ENCODE measurements around the gene RIMOC1. TPM values are rescaled to one million over a fixed set of nuclear protein-coding genes. Genes with fewer than 3 reads are reported as not detected.

RIMOC1 gene
- total RNA-seq, result 28.0 and 29.0 TPM in 2 replicates

- H3K9me3 Mint-ChIP-seq, result no peaks in the 10 kb centered on the region
- intact Hi-C loops (cut with micrococcal nuclease), result loop anchor here (1.0 to 10.0 kb wide), 9 partner anchors 11 to 1611 kb away; partner anchors contain the start of genes C5orf34, FBXO4, HMGCS1 and OXCT1
- peak within 1 kb of the TSS; percentile 100 for H3K27ac Mint-ChIP-seq
- peaks cover 54% of the 10 kb centered on the region for H3K4me1 Mint-ChIP-seq (ENCODE audit: low read depth)
- H3K27me3 Mint-ChIP-seq (ENCODE audit: insufficient read depth), result peaks cover 10% of the 10 kb centered on the region
- peak within 1 kb of the TSS; percentile 99 for H3K4me3 Mint-ChIP-seq
- peaks cover 17% of the 10 kb centered on the region for H3K36me3 Mint-ChIP-seq (ENCODE audit: low read depth)
- peak; percentile 98 for DNase-seq (ENCODE audit: low spot score)
These were observed at the start of gene RIMOC1 for GRCh38 chr5:41903892-41904799. Gene RIMOC1 (plus strand): TSS chr5:41904344. CDS start chr5:41904368, 24 bp downstream.

- Mint-ChIP-seq H3K36me3 (ENCODE audit: low read depth) (peaks cover 31% of the 10 kb centered on the region), H3K4me1 (ENCODE audit: low read depth) (peaks cover 27% of the 10 kb centered on the region), H3K27ac (no peak overlapping the region), H3K9me3 (no peaks in the 10 kb centered on the region), H3K4me3 (no peak overlapping the region), H3K27me3 (ENCODE audit: insufficient read depth) (no peaks in the 10 kb centered on the region)
- intact Hi-C loops (cut with micrococcal nuclease), result loop anchor here (1.0 kb wide), 8 partner anchors 13 to 910 kb away; partner anchors contain the start of genes FBXO4, OXCT1 and RIMOC1
- peak; percentile 46 for DNase-seq (ENCODE audit: low spot score)
These were observed 47.3 kb upstream of the RIMOC1 start for GRCh38 chr5:41856644-41857491.

GRCh38 chr5:41857989-41858388 lies 46.2 kb upstream of the RIMOC1 start:
- H3K36me3 Mint-ChIP-seq (ENCODE audit: low read depth), result peaks cover 26% of the 10 kb centered on the region
- peaks cover 26% of the 10 kb centered on the region for H3K4me1 Mint-ChIP-seq (ENCODE audit: low read depth)
- peak overlapping the region; percentile 14 for H3K27ac Mint-ChIP-seq
- no peak for DNase-seq (ENCODE audit: low spot score)
- H3K9me3 Mint-ChIP-seq, result no peaks in the 10 kb centered on the region
- intact Hi-C loops (cut with micrococcal nuclease), result no loop called here
- H3K4me3 Mint-ChIP-seq, result no peak overlapping the region
- no peaks in the 10 kb centered on the region for H3K27me3 Mint-ChIP-seq (ENCODE audit: insufficient read depth)

GRCh38 chr5:41858890-41859289 lies 45.3 kb upstream of the RIMOC1 start:
- Mint-ChIP-seq H3K27ac (peak overlapping the region; percentile 83), H3K4me3 (no peak overlapping the region), H3K27me3 (ENCODE audit: insufficient read depth) (no peaks in the 10 kb centered on the region), H3K9me3 (no peaks in the 10 kb centered on the region), H3K36me3 (ENCODE audit: low read depth) (peaks cover 27% of the 10 kb centered on the region), H3K4me1 (ENCODE audit: low read depth) (peaks cover 33% of the 10 kb centered on the region)
- DNase-seq (ENCODE audit: low spot score), result no peak
- intact Hi-C loops (cut with micrococcal nuclease), result loop anchor here (1.0 kb wide), 1 partner anchor 10 kb away; no protein-coding TSS in a partner anchor

- intact Hi-C loops (cut with micrococcal nuclease), result no loop called here
- Mint-ChIP-seq H3K27me3 (ENCODE audit: insufficient read depth) (no peaks in the 10 kb centered on the region), H3K4me1 (ENCODE audit: low read depth) (peaks cover 66% of the 10 kb centered on the region), H3K4me3 (no peak overlapping the region), H3K36me3 (ENCODE audit: low read depth) (peaks cover 30% of the 10 kb centered on the region), H3K9me3 (no peaks in the 10 kb centered on the region), H3K27ac (peak overlapping the region; percentile 51)
- DNase-seq (ENCODE audit: low spot score), result no peak
These were observed 40.2 kb upstream of the RIMOC1 start for GRCh38 chr5:41863871-41864486.

- peak overlapping the region; percentile 80 for H3K27ac Mint-ChIP-seq
- peak; percentile 15 for DNase-seq (ENCODE audit: low spot score)
- H3K36me3 Mint-ChIP-seq (ENCODE audit: low read depth), result peaks cover 11% of the 10 kb centered on the region
- peaks cover 57% of the 10 kb centered on the region for H3K4me1 Mint-ChIP-seq (ENCODE audit: low read depth)
- intact Hi-C loops (cut with micrococcal nuclease), result loop anchor here (1.0 kb wide), 1 partner anchor 10 kb away; no protein-coding TSS in a partner anchor
- no peaks in the 10 kb centered on the region for H3K27me3 Mint-ChIP-seq (ENCODE audit: insufficient read depth)
- peak overlapping the region; percentile 94 for H3K4me3 Mint-ChIP-seq
- no peaks in the 10 kb centered on the region for H3K9me3 Mint-ChIP-seq
These were observed 34.9 kb upstream of the RIMOC1 start for GRCh38 chr5:41869151-41869723.

- H3K4me3 Mint-ChIP-seq, result peak within 1 kb of the TSS; percentile 94
- H3K27ac Mint-ChIP-seq, result peak within 1 kb of the TSS; percentile 96
- peaks cover 10% of the 10 kb centered on the region for H3K36me3 Mint-ChIP-seq (ENCODE audit: low read depth)
- intact Hi-C loops (cut with micrococcal nuclease), result loop anchor here (1.0 to 10.0 kb wide), 9 partner anchors 11 to 1445 kb away; partner anchors contain the start of genes FBXO4, HMGCS1, RIMOC1 and RPL37
- H3K9me3 Mint-ChIP-seq, result no peaks in the 10 kb centered on the region
- DNase-seq (ENCODE audit: low spot score), result peak; percentile 92
- H3K27me3 Mint-ChIP-seq (ENCODE audit: insufficient read depth), result no peaks in the 10 kb centered on the region
- peaks cover 56% of the 10 kb centered on the region for H3K4me1 Mint-ChIP-seq (ENCODE audit: low read depth)
These were observed 34.2 kb upstream of the RIMOC1 start, which contains the start of gene OXCT1 for GRCh38 chr5:41869724-41870626. Gene OXCT1 (minus strand): TSS chr5:41870425. CDS start chr5:41870358, 67 bp downstream.

- peak overlapping the region; percentile 96 for H3K27ac Mint-ChIP-seq
These were observed 33.5 kb upstream of the RIMOC1 start for GRCh38 chr5:41870627-41871048.

GRCh38 chr5:41871852-41872251 lies 32.3 kb upstream of the RIMOC1 start:
- Mint-ChIP-seq H3K27ac (no peak overlapping the region), H3K4me1 (ENCODE audit: low read depth) (peaks cover 44% of the 10 kb centered on the region), H3K9me3 (no peaks in the 10 kb centered on the region), H3K4me3 (no peak overlapping the region), H3K27me3 (ENCODE audit: insufficient read depth) (no peaks in the 10 kb centered on the region), H3K36me3 (ENCODE audit: low read depth) (peaks cover 6% of the 10 kb centered on the region)
- intact Hi-C loops (cut with micrococcal nuclease), result loop anchor here (10.0 kb wide), 3 partner anchors 1037 to 1443 kb away; partner anchors contain the start of genes HMGCS1 and RPL37
- no peak for DNase-seq (ENCODE audit: low spot score)

More at GRCh38 chr5:41870627-41871048, 33.5 kb upstream of the RIMOC1 start:
- DNase-seq (ENCODE audit: low spot score), result no peak
- Mint-ChIP-seq H3K36me3 (ENCODE audit: low read depth) (peaks cover 10% of the 10 kb centered on the region), H3K4me1 (ENCODE audit: low read depth) (peaks cover 55% of the 10 kb centered on the region), H3K27me3 (ENCODE audit: insufficient read depth) (no peaks in the 10 kb centered on the region), H3K4me3 (peak overlapping the region; percentile 94), H3K9me3 (no peaks in the 10 kb centered on the region)
- intact Hi-C loops (cut with micrococcal nuclease), result loop anchor here (1.0 to 10.0 kb wide), 8 partner anchors 14 to 1444 kb away; partner anchors contain the start of genes FBXO4, HMGCS1, RIMOC1 and RPL37

GRCh38 chr5:41874512-41875060 lies 29.6 kb upstream of the RIMOC1 start:
- Mint-ChIP-seq H3K9me3 (no peaks in the 10 kb centered on the region), H3K36me3 (ENCODE audit: low read depth) (no peaks in the 10 kb centered on the region), H3K4me1 (ENCODE audit: low read depth) (peaks cover 26% of the 10 kb centered on the region), H3K4me3 (no peak overlapping the region), H3K27me3 (ENCODE audit: insufficient read depth) (peaks cover 3% of the 10 kb centered on the region), H3K27ac (no peak overlapping the region)
- DNase-seq (ENCODE audit: low spot score), result no peak
- intact Hi-C loops (cut with micrococcal nuclease), result loop anchor here (1.0 to 10.0 kb wide), 4 partner anchors 17 to 1440 kb away; partner anchors contain the start of genes HMGCS1 and RPL37

Data from activated T-helper 1 cell treated with anti-CD3 and anti-CD28 coated beads, Interleukin-12 subunit alpha, Interleukin-12 subunit beta, Interleukin-2, Interleukin-4 antibody, amounts not matched to agents 30 ng/mL and 10 ng/mL and 1 ng/mL, durations not matched to agents 14 hours and 24 hours and 36 hours (primary cell).